HG03175 (cell line): ENCODE measurements around the gene EPB41L4B.

Experiments used
- ATAC-seq: cut with Tn5 transposase; IDR thresholded peaks from one replicate; pipeline ENCODE4 v1.9.1; 2021; ENCODE audit warnings: mild to moderate bottlenecking, moderate library complexity; ENCODE audit not compliant: unreplicated experiment

Gene EPB41L4B

GRCh38 chr9:109270971-109271925, 49.6 kb downstream of the EPB41L4B start:
- no peak for ATAC-seq

GRCh38 chr9:109270441-109270840, 50.4 kb downstream of the EPB41L4B start:
- ATAC-seq: no peak

- no peak for ATAC-seq
Observed at GRCh38 chr9:109269839-109270238, 51.0 kb downstream of the EPB41L4B start.

- ATAC-seq: no peak
Observed at GRCh38 chr9:109269081-109269480, 51.8 kb downstream of the EPB41L4B start.

GRCh38 chr9:109267555-109267954, 53.3 kb downstream of the EPB41L4B start:
- no peak for ATAC-seq

- ATAC-seq: no peak
Observed at GRCh38 chr9:109264877-109265587, 55.8 kb downstream of the EPB41L4B start.

- ATAC-seq: no peak
Observed at GRCh38 chr9:109263358-109263757, 57.5 kb downstream of the EPB41L4B start.

- no peak for ATAC-seq
Observed at GRCh38 chr9:109258481-109259302, 62.2 kb downstream of the EPB41L4B start.

- ATAC-seq: no peak
Observed at GRCh38 chr9:109256336-109256735, 64.5 kb downstream of the EPB41L4B start.

- no peak for ATAC-seq
Observed at GRCh38 chr9:109255394-109255793, 65.5 kb downstream of the EPB41L4B start.

- no peak for ATAC-seq
Observed at GRCh38 chr9:109254317-109254716, 66.5 kb downstream of the EPB41L4B start.

- no peak for ATAC-seq
Observed at GRCh38 chr9:109253637-109254284, 67.1 kb downstream of the EPB41L4B start.

- no peak for ATAC-seq
Observed at GRCh38 chr9:109253241-109253636, 67.6 kb downstream of the EPB41L4B start.

GRCh38 chr9:109252291-109252690, 68.6 kb downstream of the EPB41L4B start:
- ATAC-seq: no peak

- ATAC-seq: no peak
Observed at GRCh38 chr9:109251776-109252106, 69.1 kb downstream of the EPB41L4B start.

- ATAC-seq: no peak
Observed at GRCh38 chr9:109251080-109251775, 69.6 kb downstream of the EPB41L4B start.

- ATAC-seq: no peak
Observed at GRCh38 chr9:109250771-109251079, 70.1 kb downstream of the EPB41L4B start.

- ATAC-seq: no peak
Observed at GRCh38 chr9:109250311-109250741, 70.5 kb downstream of the EPB41L4B start.

GRCh38 chr9:109249615-109250014, 71.2 kb downstream of the EPB41L4B start:
- ATAC-seq: no peak

- no peak for ATAC-seq
Observed at GRCh38 chr9:109248133-109248581, 72.7 kb downstream of the EPB41L4B start.
